Loucy (cell line): ENCODE results near the gene CACHD1.

Experiments used
- CTCF ChIP-seq: fragments of 200-600 bp; sonication (generic); conservative IDR thresholded peaks from 2 replicates; pipeline ENCODE4 v1.5.1; 2014; ENCODE audit warnings: mild to moderate bottlenecking, antibody characterized with exemption, low read length
- EZH2phosphoT487 ChIP-seq: fragments of 200-600 bp; IDR thresholded peaks from 2 replicates; pipeline ENCODE4 v1.6.1; 2018; ENCODE audit warnings: antibody characterized with exemption, mild to moderate bottlenecking, moderate library complexity, borderline replicate concordance

GRCh38 chr1:64546013-64546412 is 76.1 kb downstream of the CACHD1 start:
- TF ChIP-seq CTCF (no peak), EZH2phosphoT487 (no peak)
